ENCODE data around the gene PPP1R12A.

Gene PPP1R12A

DNA sequence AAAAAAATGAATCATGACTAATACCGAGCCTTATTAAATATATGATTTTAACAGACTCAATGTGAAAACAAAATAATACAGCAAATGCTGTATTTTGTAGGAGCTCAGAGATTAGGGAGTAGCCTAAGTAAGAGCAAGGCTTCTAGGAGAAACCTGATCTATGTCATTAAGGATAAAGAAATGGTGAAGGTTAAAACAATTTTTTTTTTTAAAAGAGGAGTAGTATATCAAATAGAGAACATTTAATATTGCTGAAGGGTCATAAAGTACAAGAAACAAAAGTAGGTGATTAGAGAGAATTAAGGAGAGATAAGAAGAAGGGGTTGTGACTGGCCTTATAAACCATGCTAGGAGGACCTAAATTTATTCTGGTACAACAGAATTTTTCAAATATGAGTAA is 39.1 kb downstream of the PPP1R12A start:
- TF ChIP-seq, protein P1, sequence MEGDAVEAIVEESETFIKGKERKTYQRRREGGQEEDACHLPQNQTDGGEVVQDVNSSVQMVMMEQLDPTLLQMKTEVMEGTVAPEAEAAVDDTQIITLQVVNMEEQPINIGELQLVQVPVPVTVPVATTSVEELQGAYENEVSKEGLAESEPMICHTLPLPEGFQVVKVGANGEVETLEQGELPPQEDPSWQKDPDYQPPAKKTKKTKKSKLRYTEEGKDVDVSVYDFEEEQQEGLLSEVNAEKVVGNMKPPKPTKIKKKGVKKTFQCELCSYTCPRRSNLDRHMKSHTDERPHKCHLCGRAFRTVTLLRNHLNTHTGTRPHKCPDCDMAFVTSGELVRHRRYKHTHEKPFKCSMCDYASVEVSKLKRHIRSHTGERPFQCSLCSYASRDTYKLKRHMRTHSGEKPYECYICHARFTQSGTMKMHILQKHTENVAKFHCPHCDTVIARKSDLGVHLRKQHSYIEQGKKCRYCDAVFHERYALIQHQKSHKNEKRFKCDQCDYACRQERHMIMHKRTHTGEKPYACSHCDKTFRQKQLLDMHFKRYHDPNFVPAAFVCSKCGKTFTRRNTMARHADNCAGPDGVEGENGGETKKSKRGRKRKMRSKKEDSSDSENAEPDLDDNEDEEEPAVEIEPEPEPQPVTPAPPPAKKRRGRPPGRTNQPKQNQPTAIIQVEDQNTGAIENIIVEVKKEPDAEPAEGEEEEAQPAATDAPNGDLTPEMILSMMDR (IDR thresholded peaks at IDR 0.05; ENCODE audit: insufficient read depth, low read depth, low read length, missing control alignments): no peak
- DNase-seq (ENCODE audit: low read depth): no peak

DNA sequence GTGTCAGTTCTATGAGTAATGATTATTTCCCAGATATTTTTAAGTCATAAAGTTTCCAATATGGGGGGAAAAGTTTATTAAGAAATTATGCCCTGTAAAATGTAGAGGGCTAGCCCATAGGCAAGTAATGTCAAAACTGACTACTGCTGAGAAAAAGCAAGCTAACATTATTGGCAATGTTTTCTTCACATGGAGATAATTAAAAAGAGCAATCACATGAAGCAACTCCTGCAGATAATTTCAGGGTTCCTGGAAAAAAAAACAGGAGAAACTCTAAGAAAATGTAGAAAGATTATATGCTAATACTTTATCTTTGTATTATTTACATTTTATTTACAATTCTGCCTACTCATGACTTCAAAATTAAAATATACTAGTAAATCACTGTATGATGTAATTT is 39.8 kb downstream of the PPP1R12A start:
- DNase-seq (ENCODE audit: low read depth): no peak
- TF ChIP-seq, protein P1 (IDR thresholded peaks at IDR 0.05; ENCODE audit: insufficient read depth, low read depth, low read length, missing control alignments): no peak
- no peak overlapping the region for H3K4me3 ChIP-seq (ENCODE audit: low read length)

More for the DNA sequence above, 39.1 kb downstream of the PPP1R12A start:
- H3K4me3 ChIP-seq (ENCODE audit: low read length): no peak overlapping the region

DNA sequence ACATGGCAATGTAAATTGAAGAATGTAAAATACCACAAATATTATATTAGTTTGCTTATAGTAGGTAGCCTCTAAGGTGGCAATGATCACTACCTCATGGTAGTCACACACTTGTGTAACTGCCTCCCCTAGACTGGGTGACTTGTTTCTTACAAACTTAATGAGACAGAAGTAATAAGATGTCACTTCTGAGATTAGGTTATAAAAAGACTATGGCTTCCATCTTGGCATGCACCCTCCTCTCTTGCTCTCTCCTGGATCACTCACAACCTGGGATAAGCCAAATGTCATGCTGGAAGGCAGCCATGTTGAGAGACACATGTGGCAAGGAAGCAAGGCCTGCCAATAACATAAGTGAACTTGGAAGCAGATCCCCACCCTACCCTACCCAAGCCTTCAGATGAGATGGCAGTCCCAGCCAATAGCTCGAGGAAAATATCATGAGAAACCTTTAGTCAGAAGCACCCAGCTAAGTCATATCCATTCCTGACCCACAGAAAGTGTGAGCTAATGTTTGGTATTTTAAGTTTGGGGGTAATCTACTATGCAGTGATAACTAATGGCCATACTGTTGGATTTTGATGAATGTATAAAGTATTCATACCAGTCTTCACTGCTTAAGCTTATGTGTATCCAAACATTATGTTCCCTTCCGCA is 43.3 kb downstream of the PPP1R12A start:
- TF ChIP-seq, protein P1 (IDR thresholded peaks at IDR 0.05; ENCODE audit: insufficient read depth, low read depth, low read length, missing control alignments): no peak
- H3K4me3 ChIP-seq (ENCODE audit: low read length): no peak overlapping the region
- peak; percentile 1 for DNase-seq (ENCODE audit: low read depth)

DNA sequence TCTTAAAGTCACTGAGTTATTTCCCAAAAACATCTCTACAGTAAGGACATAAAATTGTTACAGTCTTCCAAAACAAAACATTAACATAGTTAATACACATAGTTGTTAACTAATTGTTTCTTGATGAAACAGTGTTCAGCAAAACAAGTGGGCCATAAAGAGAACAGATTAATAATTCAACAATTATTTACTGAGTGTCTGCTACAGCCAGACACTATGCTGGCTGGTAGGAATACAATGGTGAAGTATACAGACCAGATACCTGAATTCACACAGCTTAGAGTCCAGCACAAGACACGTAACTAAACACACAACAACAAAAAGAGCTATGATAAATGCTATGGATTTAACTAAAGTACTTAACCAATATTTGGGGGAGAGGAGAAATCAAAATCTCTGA is 47.0 kb downstream of the PPP1R12A start:
- DNase-seq (ENCODE audit: low read depth): no peak
- TF ChIP-seq, protein P1 (IDR thresholded peaks at IDR 0.05; ENCODE audit: insufficient read depth, low read depth, low read length, missing control alignments): no peak
- no peak overlapping the region for H3K4me3 ChIP-seq (ENCODE audit: low read length)

DNA sequence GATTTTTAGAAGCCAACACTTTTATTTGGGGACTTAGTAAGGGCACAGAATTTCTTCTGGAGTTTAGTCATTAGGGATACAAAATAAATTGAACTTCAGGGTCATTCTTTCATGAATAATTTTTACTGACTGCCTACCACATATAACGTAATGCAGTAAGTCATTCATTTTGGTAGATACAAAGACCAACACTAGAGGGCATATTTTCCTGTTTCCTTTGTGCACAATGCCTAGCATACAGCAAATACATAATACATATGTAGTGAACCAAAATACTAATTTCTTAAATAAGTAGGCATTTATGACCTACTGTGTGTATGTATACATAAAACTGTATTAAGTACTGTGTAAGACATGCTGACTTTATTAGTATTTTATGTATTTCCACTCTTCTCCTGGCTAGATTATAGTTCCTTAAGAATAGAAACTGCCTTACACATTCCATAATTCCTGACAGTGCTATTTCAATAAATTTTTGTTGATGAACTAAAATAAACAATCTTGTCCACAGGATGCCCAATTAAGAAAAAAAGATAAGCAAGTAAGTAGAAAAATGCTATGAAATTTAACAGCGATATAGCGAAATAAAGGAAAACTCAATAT is 47.9 kb downstream of the PPP1R12A start:
- no peak overlapping the region for H3K4me3 ChIP-seq (ENCODE audit: low read length)
- TF ChIP-seq, protein P1 (IDR thresholded peaks at IDR 0.05; ENCODE audit: insufficient read depth, low read depth, low read length, missing control alignments): peak; percentile 63
- peak; percentile 65 for DNase-seq (ENCODE audit: low read depth)

DNA sequence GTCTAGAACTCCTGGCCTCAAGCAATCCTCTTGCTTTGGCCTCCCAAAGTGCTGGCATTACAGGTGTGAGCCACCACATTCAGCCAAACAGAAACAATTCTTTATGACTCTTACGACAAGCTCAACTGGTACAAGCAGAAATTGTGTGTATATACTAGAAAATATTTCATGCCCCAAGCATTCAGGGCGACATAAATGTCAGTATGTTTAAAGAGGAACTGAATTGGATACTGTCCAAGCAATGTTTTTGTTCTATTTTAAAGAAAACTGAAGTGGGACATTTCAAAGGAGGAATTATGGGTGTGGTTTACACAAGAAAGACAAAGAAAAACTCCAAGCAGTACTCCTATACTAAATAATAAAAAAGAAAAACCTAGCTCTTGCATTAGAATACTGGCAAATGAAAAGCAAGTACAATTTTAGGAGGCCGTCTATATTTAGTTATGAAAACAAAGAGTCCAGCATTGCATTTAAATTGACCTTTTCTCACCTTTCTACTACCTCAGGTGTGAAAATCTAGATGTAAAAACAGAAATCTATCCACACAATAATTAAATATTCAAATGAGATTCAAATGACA is 48.9 kb downstream of the PPP1R12A start:
- TF ChIP-seq, protein P1 (IDR thresholded peaks at IDR 0.05; ENCODE audit: insufficient read depth, low read depth, low read length, missing control alignments): no peak
- no peak for DNase-seq (ENCODE audit: low read depth)
- no peak overlapping the region for H3K4me3 ChIP-seq (ENCODE audit: low read length)
